Measurements from ENCODE around the gene SLC24A5. TPM values are rescaled to one million over a fixed set of nuclear protein-coding genes. Genes with fewer than 3 reads are reported as not detected.

Gene SLC24A5
- total and polyA plus RNA-seq, 10 donors, result 0.06 TPM; not detected in 9

GRCh38 chr15:48126667-48127355 is 6.0 kb downstream of the SLC24A5 start:
- TF ChIP-seq POLR2AphosphoS5 (IDR thresholded peaks at IDR 0.05), result no peak
- TF ChIP-seq POLR2A (IDR thresholded peaks at IDR 0.05), result no peak
- no peak for TF ChIP-seq CTCF (IDR thresholded peaks at IDR 0.05 in 8 of 11, conservative IDR thresholded peaks at IDR 0.05 in 3 of 11)
- H3K9me3 ChIP-seq, result no peaks in the 10 kb centered on the region
- intact Hi-C loops (cut with DNase I; ENCODE audit: low total_unique reads), result no loop called here
- DNase-seq, result no peak
- no peak overlapping the region for H3K4me3 ChIP-seq
- no peak overlapping the region for H3K27ac ChIP-seq
- 78 to 88% (median 84%) methylated on average over 6 of the region's 6 CpGs for WGBS, 5 donors
- H3K36me3 ChIP-seq, result no peaks in the 10 kb centered on the region
- H3K4me1 ChIP-seq, result no peaks in the 10 kb centered on the region
- H3K27me3 ChIP-seq (replicated peaks in 1 of 7), result peaks cover 0 to 3% (median 0%) of the 10 kb centered on the region in 7 donors

- intact Hi-C loops (cut with DNase I; ENCODE audit: low total_unique reads), result no loop called here
- Histone ChIP-seq H3K27me3 (replicated peaks in 1 of 7) (no peaks in the 10 kb centered on the region), H3K27ac (no peak overlapping the region), H3K36me3 (no peaks in the 10 kb centered on the region), H3K4me3 (no peak overlapping the region), H3K4me1 (no peaks in the 10 kb centered on the region), H3K9me3 (no peaks in the 10 kb centered on the region)
- TF ChIP-seq POLR2AphosphoS5 (IDR thresholded peaks at IDR 0.05) (no peak), POLR2A (IDR thresholded peaks at IDR 0.05) (no peak), CTCF (IDR thresholded peaks at IDR 0.05 in 8 of 11, conservative IDR thresholded peaks at IDR 0.05 in 3 of 11) (no peak)
- DNase-seq, result no peak
These were observed 10.5 kb downstream of the SLC24A5 start for GRCh38 chr15:48131324-48131723.

GRCh38 chr15:48132874-48133273 is 12.1 kb downstream of the SLC24A5 start:
- intact Hi-C loops (cut with DNase I; ENCODE audit: low total_unique reads), result no loop called here

More at GRCh38 chr15:48132874-48133273, 12.1 kb downstream of the SLC24A5 start:
- H3K9me3 ChIP-seq, result no peaks in the 10 kb centered on the region
- TF ChIP-seq POLR2AphosphoS5 (IDR thresholded peaks at IDR 0.05) (no peak), CTCF (IDR thresholded peaks at IDR 0.05 in 8 of 11, conservative IDR thresholded peaks at IDR 0.05 in 3 of 11) (no peak), POLR2A (IDR thresholded peaks at IDR 0.05) (no peak)
- H3K4me1 ChIP-seq, result no peaks in the 10 kb centered on the region
- H3K36me3 ChIP-seq, result no peaks in the 10 kb centered on the region
- H3K27me3 ChIP-seq (replicated peaks in 1 of 7), result no peaks in the 10 kb centered on the region
- 84 to 89% (median 86%) methylated on average over 6 of the region's 6 CpGs for WGBS, 5 donors
- no peak for DNase-seq
- H3K4me3 ChIP-seq, result no peak overlapping the region
- H3K27ac ChIP-seq, result no peak overlapping the region
